OCI-LY7 (cell line): ENCODE measurements around the gene PDE3B.
A peak's percentile ranks its signal among the peaks of the same experiment; 100 is the strongest.

Experiments
- CTCF ChIP-seq: fragments of 200-600 bp; sonication (generic); conservative IDR thresholded peaks from 2 replicates; pipeline ENCODE4 v1.5.1; 2014; ENCODE audit warnings: mild to moderate bottlenecking, antibody characterized with exemption, low read length, moderate library complexity, mixed read lengths
- EZH2phosphoT487 ChIP-seq: fragments of 200-600 bp; sonication (generic); IDR thresholded peaks from 2 replicates; pipeline ENCODE4 v1.6.1; 2018; ENCODE audit warnings: low read depth, borderline replicate concordance, mild to moderate bottlenecking, mixed run types, antibody characterized with exemption, low read length, moderate library complexity, mixed read lengths

- TF ChIP-seq EZH2phosphoT487 = peak; percentile 75; the same call in 1 of the 2 replicates
- no peak for TF ChIP-seq CTCF
Measured at GRCh38 chr11:14645985-14646900, 2.6 kb downstream of the PDE3B start.
